Chondrocyte (in vitro differentiated cells): ENCODE results near the gene DACT2. TPM values are rescaled to one million over a fixed set of nuclear protein-coding genes. Genes with fewer than 3 reads are reported as not detected.
A peak's percentile ranks its signal among the peaks of the same experiment; 100 is the strongest.

Source experiments
- DNase-seq: peaks from one replicate; pipeline ENCODE4 v3.0.0; 2021; ENCODE audit warnings: mixed read lengths, low spot score
- H3K27ac Mint-ChIP-seq: one replicate; pipeline ENCODE4 v1.8.0; 2021; ENCODE audit warnings: mild to moderate bottlenecking, moderate library complexity, mixed read lengths; ENCODE audit not compliant: unreplicated experiment
- H3K27me3 Mint-ChIP-seq: 2 replicates; pipeline ENCODE4 v1.8.0; 2021; ENCODE audit warnings: low read depth, mixed read lengths
- H3K36me3 Mint-ChIP-seq: 2 replicates; pipeline ENCODE4 v1.8.0; 2021; ENCODE audit warnings: low read depth, mixed read lengths
- H3K4me1 Mint-ChIP-seq: 2 replicates; pipeline ENCODE4 v1.8.0; 2021; ENCODE audit warnings: low read depth, mild to moderate bottlenecking, mixed read lengths
- H3K4me3 Mint-ChIP-seq: one replicate; pipeline ENCODE4 v1.8.0; 2021; ENCODE audit warnings: mild to moderate bottlenecking, moderate library complexity, mixed read lengths; ENCODE audit not compliant: unreplicated experiment
- H3K9me3 Mint-ChIP-seq: 2 replicates; pipeline ENCODE4 v1.8.0; 2021; ENCODE audit warnings: low read depth, mixed read lengths
- CTCF ChIP-seq: fragments of 200-600 bp; sonication (generic); IDR thresholded peaks from 2 replicates; pipeline ENCODE4 v1.5.0; 2021; ENCODE audit warnings: antibody characterized with exemption, mild to moderate bottlenecking, moderate library complexity
- total RNA-seq: library from RNA; stranded (reverse); gene quantifications from 3 replicates; pipeline ENCODE4 v1.2.1, GENCODE V29; 2021

The DACT2 gene
- total RNA-seq, 1 donor from 2014 or later: 4.6 TPM

DNA sequence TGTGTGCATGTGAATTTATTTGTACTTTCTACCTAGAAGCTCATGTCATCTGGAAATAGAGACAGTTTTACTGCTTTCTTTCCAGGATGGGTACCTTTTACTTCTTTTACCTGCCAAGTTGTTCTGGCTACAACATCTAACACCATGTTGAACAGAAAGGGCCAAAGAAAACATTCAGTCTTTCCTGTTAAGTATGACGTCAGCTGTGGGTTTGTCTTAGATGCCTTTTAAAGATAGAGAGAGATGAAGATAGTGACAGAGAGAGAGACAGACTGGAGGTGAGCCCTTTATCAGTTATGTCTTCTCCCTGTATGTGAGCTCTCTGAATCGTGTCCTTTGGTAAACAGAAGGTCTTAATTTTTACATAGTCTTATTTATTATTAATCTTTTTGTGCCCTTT lies 3.4 kb upstream of the DACT2 start:
- H3K4me3 Mint-ChIP-seq: no peak overlapping the region
- H3K9me3 Mint-ChIP-seq: peaks cover 8% of the 10 kb centered on the region
- peaks cover 6% of the 10 kb centered on the region for H3K36me3 Mint-ChIP-seq
- no peak for DNase-seq
- no peak for TF ChIP-seq CTCF
- H3K27ac Mint-ChIP-seq: no peak overlapping the region
- peaks cover 23% of the 10 kb centered on the region for H3K27me3 Mint-ChIP-seq
- peaks cover 18% of the 10 kb centered on the region for H3K4me1 Mint-ChIP-seq

GRCh38 chr6:168320634-168321033 lies 1.1 kb upstream of the DACT2 start:
- H3K9me3 Mint-ChIP-seq: peaks cover 8% of the 10 kb centered on the region
- no peak overlapping the region for H3K27ac Mint-ChIP-seq
- peaks cover 21% of the 10 kb centered on the region for H3K27me3 Mint-ChIP-seq
- H3K4me3 Mint-ChIP-seq: peak overlapping the region; percentile 35
- no peak for TF ChIP-seq CTCF
- peaks cover 17% of the 10 kb centered on the region for H3K4me1 Mint-ChIP-seq
- no peak for DNase-seq
- peaks cover 6% of the 10 kb centered on the region for H3K36me3 Mint-ChIP-seq

- DNase-seq: no peak
- peaks cover 36% of the 10 kb centered on the region for H3K4me1 Mint-ChIP-seq
- H3K9me3 Mint-ChIP-seq: peaks cover 8% of the 10 kb centered on the region
- peak overlapping the region; percentile 27 for H3K27ac Mint-ChIP-seq
- peaks cover 18% of the 10 kb centered on the region for H3K27me3 Mint-ChIP-seq
- H3K36me3 Mint-ChIP-seq: peaks cover 5% of the 10 kb centered on the region
- no peak for TF ChIP-seq CTCF
- H3K4me3 Mint-ChIP-seq: peak overlapping the region; percentile 67
Measured at GRCh38 chr6:168318579-168319278, 848 bp downstream of the DACT2 start.

GRCh38 chr6:168318090-168318489 lies 1.5 kb downstream of the DACT2 start:
- no peak for TF ChIP-seq CTCF
- Mint-ChIP-seq H3K27me3 (peaks cover 18% of the 10 kb centered on the region), H3K9me3 (peaks cover 8% of the 10 kb centered on the region), H3K4me1 (peaks cover 42% of the 10 kb centered on the region), H3K36me3 (peaks cover 5% of the 10 kb centered on the region), H3K27ac (peak overlapping the region; percentile 27), H3K4me3 (peak overlapping the region; percentile 67)
- no peak for DNase-seq

GRCh38 chr6:168315596-168315995 lies 4.0 kb downstream of the DACT2 start:
- peaks cover 42% of the 10 kb centered on the region for H3K4me1 Mint-ChIP-seq
- peaks cover 9% of the 10 kb centered on the region for H3K27me3 Mint-ChIP-seq
- TF ChIP-seq CTCF: no peak
- H3K27ac Mint-ChIP-seq: peak overlapping the region; percentile 81
- H3K36me3 Mint-ChIP-seq: peaks cover 1% of the 10 kb centered on the region
- H3K9me3 Mint-ChIP-seq: no peaks in the 10 kb centered on the region
- H3K4me3 Mint-ChIP-seq: peak overlapping the region; percentile 35
- DNase-seq: no peak
